Measurements from ENCODE around the gene PLAA. TPM values are rescaled to one million over a fixed set of nuclear protein-coding genes. Genes with fewer than 3 reads are reported as not detected.
A peak's percentile ranks its signal among the peaks of the same experiment; 100 is the strongest.

The PLAA gene
- total and polyA plus RNA-seq, 10 of the 15 experiments (the other 5 are each of a cell fraction or from before 2014, with no cell fraction given), result 5.6 to 42.4 (median 34.1) TPM

DNA sequence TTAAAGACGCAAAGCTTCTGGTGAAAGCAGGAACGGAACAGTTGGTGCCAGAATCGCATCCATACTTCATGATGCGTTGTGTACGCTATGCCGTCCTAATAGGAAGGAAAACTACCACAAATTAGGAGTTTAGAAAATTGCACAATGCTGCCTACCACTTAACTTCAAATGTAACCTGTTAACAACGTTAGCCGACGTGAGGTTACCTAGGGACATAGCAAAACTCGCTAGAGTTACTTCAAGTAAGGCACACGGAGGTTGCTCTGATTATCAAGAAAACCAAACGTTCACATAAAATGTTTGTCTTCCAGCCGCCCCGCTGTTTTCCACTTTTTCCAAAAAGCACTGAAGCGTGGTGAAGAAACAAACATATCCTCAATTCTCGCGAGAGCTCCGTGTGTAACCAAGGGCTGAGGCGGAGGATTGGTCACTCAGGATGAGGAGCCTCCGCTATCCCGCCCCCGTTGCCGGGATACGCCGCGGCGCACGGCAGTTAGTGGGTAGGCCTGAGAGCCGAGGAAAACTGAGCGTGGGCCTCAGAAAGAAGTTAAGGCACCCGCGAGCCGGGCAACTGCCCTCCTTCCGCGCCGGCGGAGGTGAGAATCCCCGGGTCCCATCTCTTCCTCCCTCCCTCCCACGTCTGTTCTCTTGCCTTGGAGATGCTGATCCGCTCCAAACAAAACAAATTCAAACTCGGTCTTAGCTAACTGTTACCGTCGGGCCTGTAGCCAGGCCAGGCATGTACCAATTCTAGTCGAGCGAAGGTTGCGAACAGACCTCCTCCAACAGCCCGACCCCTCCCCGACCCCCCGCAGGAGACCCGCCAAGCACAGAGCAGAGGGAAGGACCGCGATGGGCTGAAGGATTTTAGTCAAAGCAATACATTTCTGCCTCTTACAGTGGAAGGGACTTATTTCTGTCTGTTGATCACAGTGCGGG, 9.1 kb upstream of the PLAA start, which contains the start of gene IFT74 (continued):
- TF ChIP-seq SKIL (IDR thresholded peaks at IDR 0.05; ENCODE audit: low read depth, poor library complexity, severe bottlenecking) (no peak), NBN (IDR thresholded peaks at IDR 0.05) (0 out of 2 replicates have a peak, but pooled peaks have one; percentile 61), MXI1 (IDR thresholded peaks at IDR 0.05; ENCODE audit: low read depth, low read length) (peak; percentile 85), NFYA (IDR thresholded peaks at IDR 0.05; ENCODE audit: borderline replicate concordance, low read depth, low read length) (no peak), IKZF2 (IDR thresholded peaks at IDR 0.05) (peak; percentile 52; a peak in 3 of 4 replicates), SREBF2 (IDR thresholded peaks at IDR 0.05; ENCODE audit: low read length) (no peak), SUZ12 (IDR thresholded peaks at IDR 0.05; ENCODE audit: unreplicated experiment) (no peak), CBFB (IDR thresholded peaks at IDR 0.05; ENCODE audit: low read depth) (peak; percentile 59; the same call in 1 of the 2 replicates), TARDBP (IDR thresholded peaks at IDR 0.05; ENCODE audit: borderline replicate concordance) (no peak), HCFC1 (IDR thresholded peaks at IDR 0.05; ENCODE audit: low read length) (peak; percentile 41), PKNOX1 (IDR thresholded peaks at IDR 0.05) (peak; percentile 78), GATAD2B (conservative IDR thresholded peaks at IDR 0.05; ENCODE audit: low read depth) (peak; percentile 65), E2F8 (IDR thresholded peaks at IDR 0.05; ENCODE audit: low read depth, partially characterized antibody) (no peak), SMAD5 (IDR thresholded peaks at IDR 0.05; ENCODE audit: low read depth) (no peak)
- TF ChIP-seq, protein P1, sequence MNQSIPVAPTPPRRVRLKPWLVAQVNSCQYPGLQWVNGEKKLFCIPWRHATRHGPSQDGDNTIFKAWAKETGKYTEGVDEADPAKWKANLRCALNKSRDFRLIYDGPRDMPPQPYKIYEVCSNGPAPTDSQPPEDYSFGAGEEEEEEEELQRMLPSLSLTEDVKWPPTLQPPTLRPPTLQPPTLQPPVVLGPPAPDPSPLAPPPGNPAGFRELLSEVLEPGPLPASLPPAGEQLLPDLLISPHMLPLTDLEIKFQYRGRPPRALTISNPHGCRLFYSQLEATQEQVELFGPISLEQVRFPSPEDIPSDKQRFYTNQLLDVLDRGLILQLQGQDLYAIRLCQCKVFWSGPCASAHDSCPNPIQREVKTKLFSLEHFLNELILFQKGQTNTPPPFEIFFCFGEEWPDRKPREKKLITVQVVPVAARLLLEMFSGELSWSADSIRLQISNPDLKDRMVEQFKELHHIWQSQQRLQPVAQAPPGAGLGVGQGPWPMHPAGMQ (IDR thresholded peaks at IDR 0.05; ENCODE audit: borderline replicate concordance), result peak; percentile 75
